K562 (cell line): Measurements from ENCODE around the gene PPP1R16B. TPM values are rescaled to one million over a fixed set of nuclear protein-coding genes. Genes with fewer than 3 reads are reported as not detected.

ENCODE experiments used
- ATAC-seq: fragments of 200-7000 bp; cut with Tn5 transposase; 3 replicates; pipeline ENCODE4 v1.9.1; 2020; ENCODE audit warnings: moderate library complexity
- BruUV-seq: library from RNA; stranded (reverse); fragments of 400-500 nt; replicated peaks from 2 replicates; lab custom pipeline; 2021; lab: Mats Ljungman, UMichigan
- CTCF ChIA-PET: fragments of 300-600 bp; formaldehyde crosslinking; extraction: SDS; loops from one replicate; lab custom pipeline; 2021; ENCODE audit warnings: low intra/inter-chr PET ratio; lab: Yijun Ruan, JAX
- POLR2A ChIA-PET: fragments of 300-600, 350-650 bp; sonication (Branson Sonifier 250); formaldehyde crosslinking; extraction: SDS; loops from one replicate; lab custom pipeline; 2021; ENCODE audit warnings: antibody characterized with exemption, inconsistent platforms; lab: Yijun Ruan, JAX
- DNase-seq, 4 experiments: peaks; one replicate each; pipeline versions ENCODE4 v3.0.0 to v3.0.0-alpha.2; 2011 to 2018; ENCODE audit warnings: low spot score in 3 of 4, mixed read lengths in 3 of 4; ENCODE audit errors: extremely low read depth in 1 of 4
- FAIRE-seq: peaks from 2 replicates; lab custom pipeline; 2011; peaks lifted over from hg19 to GRCh38; lab: Jason Lieb, UNC
- H2AFZ ChIP-seq: 2 replicates; pipeline ENCODE4 v1.6.0; 2011; ENCODE audit warnings: low read depth, low read length, control low read depth, inconsistent platforms
- H3K27ac ChIP-seq: fragments of 200-600 bp; 3 replicates; pipeline ENCODE4 v1.8.0; 2011; ENCODE audit warnings: low read depth, mild to moderate bottlenecking, control low read depth, inconsistent platforms, low read length, moderate library complexity, mixed read lengths; ENCODE audit errors: extremely low read depth
- H3K27me3 ChIP-seq, 2 experiments: fragments of 300-600 bp in 1 of 2; 2 replicates in 1 of 2; 3 replicates in 1 of 2; pipeline versions ENCODE4 v1.6.0 to v1.8.0; 2011; ENCODE audit warnings: inconsistent platforms in 2 of 2, low read length in 2 of 2, mild to moderate bottlenecking in 1 of 2, mixed read lengths in 1 of 2, moderate library complexity in 1 of 2; ENCODE audit not compliant: control insufficient read depth in 2 of 2, insufficient read depth in 2 of 2
- H3K36me3 ChIP-seq: fragments of 300-600 bp; 3 replicates; pipeline ENCODE4 v1.8.0; 2011; ENCODE audit warnings: mild to moderate bottlenecking, low read length, inconsistent platforms; ENCODE audit not compliant: control insufficient read depth, insufficient read depth
- H3K4me1 ChIP-seq, 2 experiments: fragments of 200-600 bp in 1 of 2; replicated peaks in 1 of 2; 2 replicates in 1 of 2; 3 replicates in 1 of 2; pipeline versions ENCODE4 v1.5.1 to v1.8.0; 2011; ENCODE audit warnings: inconsistent platforms in 2 of 2, low read length in 2 of 2, mild to moderate bottlenecking in 1 of 2, mixed read lengths in 1 of 2, moderate library complexity in 1 of 2; ENCODE audit not compliant: control insufficient read depth in 2 of 2, insufficient read depth in 2 of 2
- H3K4me2 ChIP-seq: 2 replicates; pipeline ENCODE4 v1.6.1; 2011; ENCODE audit warnings: low read length, control low read depth, inconsistent platforms, mixed read lengths; ENCODE audit not compliant: insufficient read depth
- H3K4me3 ChIP-seq: fragments of 200-600 bp; sonication (generic), shearing (Covaris generic); 2 replicates; pipeline ENCODE4 v1.5.1; 2016; ENCODE audit warnings: control low read depth, inconsistent platforms
- H3K79me2 ChIP-seq: fragments of 200-600 bp; 3 replicates; pipeline ENCODE4 v1.8.0; 2011; ENCODE audit warnings: low read length, inconsistent platforms; ENCODE audit not compliant: control insufficient read depth, insufficient read depth
- H3K9ac ChIP-seq, 2 experiments: 2 replicates each; pipeline versions ENCODE4 v1.6.0 to v1.6.1; 2011; ENCODE audit warnings: low read depth in 2 of 2, low read length in 2 of 2, control low read depth in 1 of 2, inconsistent platforms in 1 of 2, mild to moderate bottlenecking in 1 of 2, mixed read lengths in 1 of 2; ENCODE audit not compliant: insufficient read depth in 1 of 2
- H3K9me1 ChIP-seq: one replicate; pipeline ENCODE4 v1.6.0; 2011; ENCODE audit warnings: inconsistent platforms, mild to moderate bottlenecking, low read length, moderate library complexity; ENCODE audit not compliant: control insufficient read depth, insufficient read depth
- H3K9me3 ChIP-seq: replicated peaks from 2 replicates; pipeline ENCODE4 v1.5.1; 2011; ENCODE audit warnings: low read depth, low read length, inconsistent platforms; ENCODE audit not compliant: control insufficient read depth, insufficient read depth
- H4K20me1 ChIP-seq: replicated peaks from 2 replicates; pipeline ENCODE4 v1.6.1; 2011; ENCODE audit warnings: low read length, inconsistent platforms, mixed read lengths; ENCODE audit not compliant: control insufficient read depth, insufficient read depth
- ARID3B ChIP-seq: fragments of 250-450 bp; sonication (Bioruptor Pico); IDR thresholded peaks from 2 replicates; pipeline ENCODE4 v1.4.0; 2020; ENCODE audit warnings: borderline replicate concordance
- CHD4 ChIP-seq: fragments of 200-600 bp; sonication (generic); IDR thresholded peaks from 3 replicates; pipeline ENCODE4 v1.6.1; 2012; ENCODE audit warnings: low read depth, mild to moderate bottlenecking, mixed read lengths, low read length, inconsistent platforms; ENCODE audit not compliant: insufficient read depth, insufficient replicate concordance, poor library complexity, severe bottlenecking
- E2F6 ChIP-seq, 2 experiments: IDR thresholded peaks; 2 replicates each; pipeline ENCODE4 v1.6.1; 2011; ENCODE audit warnings: borderline replicate concordance in 1 of 2, control low read depth in 1 of 2, low read depth in 1 of 2, low read length in 1 of 2, mild to moderate bottlenecking in 1 of 2, mixed read lengths in 1 of 2, moderate library complexity in 1 of 2; ENCODE audit not compliant: insufficient read depth in 1 of 2, insufficient read length in 1 of 2, poor library complexity in 1 of 2, severe bottlenecking in 1 of 2; ENCODE audit errors: extremely low read depth in 1 of 2
- ELF2 ChIP-seq: fragments of 250-450 bp; sonication (Bioruptor Pico); IDR thresholded peaks from 2 replicates; pipeline ENCODE4 v1.5.0; 2021; ENCODE audit warnings: mild to moderate bottlenecking
- FOXA3 ChIP-seq, 2 experiments: fragments of 450-650 bp in 1 of 2; sonication (generic) in 1 of 2; formaldehyde crosslinking; IDR thresholded peaks in 1 of 2; conservative IDR thresholded peaks in 1 of 2; 2 replicates each; pipeline versions ENCODE4 v1.4.0 to v1.8.0; 2020 to 2022; ENCODE audit warnings: mild to moderate bottlenecking in 2 of 2, missing genetic modification reagents in 1 of 2
- HIVEP1 ChIP-seq: fragments of 250-450 bp; sonication (Bioruptor Pico); IDR thresholded peaks from 2 replicates; pipeline ENCODE4 v1.4.0; 2020; ENCODE audit warnings: mild to moderate bottlenecking
- KAT2B ChIP-seq: IDR thresholded peaks from one replicate; pipeline ENCODE4 v1.6.1; 2012; ENCODE audit warnings: low read depth, mild to moderate bottlenecking, control low read depth, inconsistent platforms, low read length, moderate library complexity
- NR4A1 ChIP-seq, 2 experiments: fragments of 250-450 bp in 1 of 2; fragments of 450-650 bp in 1 of 2; sonication (Bioruptor Pico) in 1 of 2; IDR thresholded peaks; 2 replicates each; pipeline versions ENCODE4 v1.4.0 to v1.6.1; 2016 to 2020; ENCODE audit warnings: mild to moderate bottlenecking in 2 of 2, missing compliant biosample characterization in 1 of 2, missing genetic modification characterization in 1 of 2, moderate library complexity in 1 of 2
- POLR2A ChIP-seq: fragments of 450-650 bp; conservative IDR thresholded peaks from 2 replicates; pipeline ENCODE4 v1.6.1; 2016
- RAD51 ChIP-seq: fragments of 450-650 bp; IDR thresholded peaks from 2 replicates; pipeline ENCODE4 v1.7.1; 2016; ENCODE audit warnings: low read depth, mild to moderate bottlenecking, borderline replicate concordance
- RFX5 ChIP-seq: IDR thresholded peaks from 2 replicates; pipeline ENCODE4 v1.6.1; 2011; ENCODE audit warnings: low read depth, mild to moderate bottlenecking, improper control_type of control experiment, low read length
- SETDB1 ChIP-seq: IDR thresholded peaks from one replicate; pipeline ENCODE4 v1.6.1; 2012; ENCODE audit warnings: low read length, control low read depth, inconsistent platforms
- SUPT5H ChIP-seq: fragments of 450-650 bp; IDR thresholded peaks from 2 replicates; pipeline ENCODE4 v1.6.1; 2016
- TBL1XR1 ChIP-seq, 2 experiments: IDR thresholded peaks; 2 replicates each; pipeline ENCODE4 v1.6.1; 2012; ENCODE audit warnings: improper control_type of control experiment in 2 of 2, low read length in 2 of 2, mild to moderate bottlenecking in 1 of 2
- ZNF212 ChIP-seq: fragments of 450-650 bp; formaldehyde crosslinking; IDR thresholded peaks from 2 replicates; pipeline ENCODE4 v1.4.0; 2020; ENCODE audit warnings: mild to moderate bottlenecking
- ZNF561 ChIP-seq: fragments of 450-650 bp; formaldehyde crosslinking; conservative IDR thresholded peaks from 2 replicates; pipeline ENCODE4 v1.4.0; 2020; ENCODE audit warnings: mild to moderate bottlenecking, moderate library complexity
- ZNF644 ChIP-seq: fragments of 200-800 bp; sonication (Bioruptor generic); IDR thresholded peaks from 2 replicates; pipeline ENCODE4 v1.6.1; 2016; ENCODE audit warnings: low read depth, missing genetic modification characterization, missing compliant biosample characterization
- ZNF740 ChIP-seq, 3 experiments: fragments of 200-800 bp in 1 of 3; sonication (Bioruptor generic) in 1 of 3; sonication (generic) in 1 of 3; formaldehyde crosslinking in 1 of 3; IDR thresholded peaks; 2 replicates each; pipeline versions ENCODE4 v1.6.1 to v1.8.0; 2016 to 2022; ENCODE audit warnings: mild to moderate bottlenecking in 2 of 3, missing compliant biosample characterization in 2 of 3, missing genetic modification characterization in 2 of 3, missing genetic modification reagents in 1 of 3
- ZNF778 ChIP-seq: fragments of 450-650 bp; formaldehyde crosslinking; IDR thresholded peaks from 2 replicates; pipeline ENCODE4 v1.4.0; 2020; ENCODE audit warnings: mild to moderate bottlenecking, moderate library complexity
- WGBS: fragments of 100-300 bp; shearing (Covaris generic); methylation state at CpG from one replicate; pipeline ENCODE4 v1.1.6; 2016; ENCODE audit warnings: low coverage, mixed read lengths; ENCODE audit not compliant: insufficient coverage; ENCODE audit errors: missing lambda C conversion rate; 5-methylcytosine and 5-hydroxymethylcytosine counted together
- in situ Hi-C: fragments of 300-500 bp; cut with MboI; formaldehyde crosslinking; loops from 4 replicates; pipeline ENCODE4 v1.15.0; 2018; ENCODE audit warnings: inconsistent platforms, mixed read lengths
- intact Hi-C: fragments of 100-400 bp; cut with micrococcal nuclease; formaldehyde crosslinking; loops from 2 replicates; pipeline ENCODE4 v1.14.2; 2022
- polyA plus RNA-seq, 8 experiments: library from polyadenylated mRNA; depleted of rRNA in 4 of 8; stranded (reverse) in 5 of 8; unstranded in 3 of 8; fragments of >200 nt; fragmentation: Nextera tagmentation in 2 of 8; fragmentation: Illumina TruSeq in 1 of 8; extraction: Ambion mirVana in 2 of 8; extraction: Trizol in 1 of 8; gene quantifications; 2 replicates each; pipeline versions ENCODE4 v1.2.1 to v1.2.3, GENCODE V29; 2011 to 2014; ENCODE audit warnings: inconsistent platforms in 1 of 8, missing spikeins in 1 of 8
- total RNA-seq, 7 experiments: library from RNA; depleted of rRNA in 6 of 7; stranded (reverse); fragments of >200 nt in 6 of 7; fragmentation: Illumina TruSeq in 2 of 7; extraction: Trizol in 2 of 7; gene quantifications; 2 replicates each; pipeline versions ENCODE4 v1.2.1 to v1.2.3, GENCODE V29; 2011 to 2021; ENCODE audit warnings: low replicate concordance in 1 of 7

PPP1R16B gene
- total and polyA plus RNA-seq, 9 of the 15 experiments (the other 6 are each of a cell fraction or from before 2014, with no cell fraction given), result 1.5 to 11.5 (median 6.8) TPM

- FAIRE-seq (no peak), DNase-seq (no peak), ATAC-seq (no peak)
- Histone ChIP-seq H3K9me1 (no peaks in the 10 kb centered on the region), H3K27ac (peak overlapping the region; percentile 32; the same call in 2 of the 3 replicates), H3K36me3 (peaks cover 75% of the 10 kb centered on the region), H3K4me2 (no peak overlapping the region), H3K9me3 (no peaks in the 10 kb centered on the region), H3K27me3 (no peaks in the 10 kb centered on the region), H3K79me2 (peaks cover 48% of the 10 kb centered on the region), H3K4me3 (no peak overlapping the region), H2AFZ (no peak overlapping the region), H3K4me1 (peaks cover 14 to 19% of the 10 kb centered on the region in 2 experiments), H3K9ac (no peak overlapping the region), H4K20me1 (no peaks in the 10 kb centered on the region)
- TSS peak; percentile 21 for BruUV-seq
- intact Hi-C loops (no loop called here), in situ Hi-C loops (no loop called here)
- POLR2A ChIA-PET, result interaction anchor here (0.7 to 1.7 kb wide), 3 partner anchors 10 to 16 kb away, joined by 3 to 7 read pairs (median 5); partner anchors contain the start of gene DHX35
- WGBS, result 93% methylated on average over 6 of the region's 6 CpGs
- CTCF ChIA-PET, result no interaction called here
- TF ChIP-seq ZNF740 (CRISPR knock-in tag; IDR thresholded peaks at IDR 0.05) (peak; percentile 56; the same call in 1 of the 2 replicates), ZNF740 (tag; IDR thresholded peaks at IDR 0.05) (no peak), TBL1XR1 (IDR thresholded peaks at IDR 0.05; ENCODE audit: low read length in 2 of 2) (no peak), E2F6 (IDR thresholded peaks at IDR 0.05; ENCODE audit: borderline replicate concordance in 1 of 2, extremely low read depth in 1 of 2, insufficient read depth in 1 of 2, insufficient read length in 1 of 2, low read depth in 1 of 2, low read length in 1 of 2, poor library complexity in 1 of 2, severe bottlenecking in 1 of 2) (peak in 1 of 2 experiments; percentile 51), ZNF644 (tag) (no peak), ARID3B (no peak), RFX5 (no peak), POLR2A (0 out of 2 replicates have a peak, but pooled peaks have one; percentile 40), FOXA3 (CRISPR knock-in tag; conservative IDR thresholded peaks at IDR 0.05 in 1 of 2, IDR thresholded peaks at IDR 0.05 in 1 of 2) (no peak), KAT2B (no peak), SETDB1 (no peak), CHD4 (no peak), NR4A1 (CRISPR knock-in tag; IDR thresholded peaks at IDR 0.05) (no peak), NR4A1 (tag; IDR thresholded peaks at IDR 0.05) (no peak), ZNF778 (CRISPR knock-in tag) (no peak), HIVEP1 (CRISPR knock-in tag) (no peak), SUPT5H (peak; percentile 12; the same call in 1 of the 2 replicates), ELF2 (no peak), RAD51 (no peak), ZNF561 (no peak), ZNF212 (CRISPR knock-in tag) (no peak)
Observed at GRCh38 chr20:38952153-38952552, 146.7 kb downstream of the PPP1R16B start.
